HFFc6 (cell line): ENCODE data around the gene C20orf173. TPM values are rescaled to one million over a fixed set of nuclear protein-coding genes. Genes with fewer than 3 reads are reported as not detected.
A peak's percentile ranks its signal among the peaks of the same experiment; 100 is the strongest.

Source experiments
- DNase-seq: peaks from one replicate; pipeline ENCODE4 v3.0.0-alpha.2; 2018
- H3K27ac Mint-ChIP-seq: 2 replicates; pipeline ENCODE4 v1.8.0; 2020; ENCODE audit warnings: mild to moderate bottlenecking, mixed read lengths
- H3K27me3 Mint-ChIP-seq: 2 replicates; pipeline ENCODE4 v1.8.0; 2021; ENCODE audit warnings: mild to moderate bottlenecking, moderate library complexity, mixed read lengths; ENCODE audit not compliant: insufficient read depth
- H3K36me3 Mint-ChIP-seq: 2 replicates; pipeline ENCODE4 v1.8.0; 2021; ENCODE audit warnings: low read depth, mixed read lengths
- H3K4me1 Mint-ChIP-seq: 2 replicates; pipeline ENCODE4 v1.8.0; 2020; ENCODE audit warnings: low read depth, mixed read lengths
- H3K4me3 Mint-ChIP-seq: 2 replicates; pipeline ENCODE4 v1.8.0; 2020; ENCODE audit warnings: mild to moderate bottlenecking, moderate library complexity, mixed read lengths
- H3K9me3 Mint-ChIP-seq: 2 replicates; pipeline ENCODE4 v1.8.0; 2020; ENCODE audit warnings: mild to moderate bottlenecking, mixed read lengths
- total RNA-seq, 6 experiments: library from RNA; stranded (reverse); fragmentation: NEBNext Ultra II Directional; extraction: Animal tissue kit (Norgen Biotek cat#: 25700); gene quantifications; 2 replicates in 1 of 6; 3 replicates in 5 of 6; pipeline ENCODE4 v1.2.3, GENCODE V29; 2021
- TF ChIP-seq, protein P1 (sequence below): fragments of 200-600 bp; sonication (generic); IDR thresholded peaks from 2 replicates; pipeline ENCODE4 v1.5.0; 2021; ENCODE audit warnings: antibody characterized with exemption, mild to moderate bottlenecking

C20orf173 gene
- total RNA-seq, 6 experiments from 2014 or later: not detected

- peaks cover 5% of the 10 kb centered on the region for H3K27me3 Mint-ChIP-seq
- H3K4me1 Mint-ChIP-seq: peaks cover 23% of the 10 kb centered on the region
- H3K27ac Mint-ChIP-seq: peak overlapping the region; percentile 64; the same call in 1 of the 2 replicates
- TF ChIP-seq, protein P1, sequence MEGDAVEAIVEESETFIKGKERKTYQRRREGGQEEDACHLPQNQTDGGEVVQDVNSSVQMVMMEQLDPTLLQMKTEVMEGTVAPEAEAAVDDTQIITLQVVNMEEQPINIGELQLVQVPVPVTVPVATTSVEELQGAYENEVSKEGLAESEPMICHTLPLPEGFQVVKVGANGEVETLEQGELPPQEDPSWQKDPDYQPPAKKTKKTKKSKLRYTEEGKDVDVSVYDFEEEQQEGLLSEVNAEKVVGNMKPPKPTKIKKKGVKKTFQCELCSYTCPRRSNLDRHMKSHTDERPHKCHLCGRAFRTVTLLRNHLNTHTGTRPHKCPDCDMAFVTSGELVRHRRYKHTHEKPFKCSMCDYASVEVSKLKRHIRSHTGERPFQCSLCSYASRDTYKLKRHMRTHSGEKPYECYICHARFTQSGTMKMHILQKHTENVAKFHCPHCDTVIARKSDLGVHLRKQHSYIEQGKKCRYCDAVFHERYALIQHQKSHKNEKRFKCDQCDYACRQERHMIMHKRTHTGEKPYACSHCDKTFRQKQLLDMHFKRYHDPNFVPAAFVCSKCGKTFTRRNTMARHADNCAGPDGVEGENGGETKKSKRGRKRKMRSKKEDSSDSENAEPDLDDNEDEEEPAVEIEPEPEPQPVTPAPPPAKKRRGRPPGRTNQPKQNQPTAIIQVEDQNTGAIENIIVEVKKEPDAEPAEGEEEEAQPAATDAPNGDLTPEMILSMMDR: no peak
- no peak for DNase-seq
- H3K4me3 Mint-ChIP-seq: no peak overlapping the region
- no peaks in the 10 kb centered on the region for H3K9me3 Mint-ChIP-seq
- peaks cover 31% of the 10 kb centered on the region for H3K36me3 Mint-ChIP-seq
These were observed 23.3 kb downstream of the C20orf173 start for GRCh38 chr20:35506179-35506578.

GRCh38 chr20:35504751-35505150, 24.7 kb downstream of the C20orf173 start:
- TF ChIP-seq, protein P1: no peak
- peaks cover 40% of the 10 kb centered on the region for H3K36me3 Mint-ChIP-seq
- no peak overlapping the region for H3K27ac Mint-ChIP-seq
- H3K4me3 Mint-ChIP-seq: no peak overlapping the region
- H3K4me1 Mint-ChIP-seq: peaks cover 23% of the 10 kb centered on the region
- H3K27me3 Mint-ChIP-seq: peaks cover 5% of the 10 kb centered on the region
- no peak for DNase-seq
- H3K9me3 Mint-ChIP-seq: no peaks in the 10 kb centered on the region

GRCh38 chr20:35503841-35504561, 25.5 kb downstream of the C20orf173 start:
- H3K4me1 Mint-ChIP-seq: peaks cover 23% of the 10 kb centered on the region
- H3K36me3 Mint-ChIP-seq: peaks cover 46% of the 10 kb centered on the region
- H3K27ac Mint-ChIP-seq: no peak overlapping the region
- H3K27me3 Mint-ChIP-seq: peaks cover 5% of the 10 kb centered on the region
- no peak overlapping the region for H3K4me3 Mint-ChIP-seq
- no peaks in the 10 kb centered on the region for H3K9me3 Mint-ChIP-seq
- TF ChIP-seq, protein P1: no peak
- DNase-seq: no peak

DNA sequence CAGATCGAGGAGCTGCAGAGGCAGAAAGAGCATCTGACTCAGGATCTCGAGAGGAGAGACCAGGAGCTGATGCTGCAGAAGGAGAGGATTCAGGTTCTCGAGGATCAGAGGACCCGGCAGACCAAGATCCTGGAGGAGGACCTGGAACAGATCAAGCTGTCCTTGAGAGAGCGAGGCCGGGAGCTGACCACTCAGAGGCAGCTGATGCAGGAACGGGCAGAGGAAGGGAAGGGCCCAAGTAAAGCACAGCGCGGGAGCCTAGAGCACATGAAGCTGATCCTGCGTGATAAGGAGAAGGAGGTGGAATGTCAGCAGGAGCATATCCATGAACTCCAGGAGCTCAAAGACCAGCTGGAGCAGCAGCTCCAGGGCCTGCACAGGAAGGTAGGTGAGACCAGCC, 26.2 kb downstream of the C20orf173 start:
- Mint-ChIP-seq H3K27ac (no peak overlapping the region), H3K4me1 (peaks cover 23% of the 10 kb centered on the region), H3K4me3 (no peak overlapping the region), H3K27me3 (peaks cover 5% of the 10 kb centered on the region), H3K9me3 (no peaks in the 10 kb centered on the region), H3K36me3 (peaks cover 46% of the 10 kb centered on the region)
- TF ChIP-seq, protein P1: no peak
- DNase-seq: no peak

GRCh38 chr20:35502352-35502751, 27.1 kb downstream of the C20orf173 start:
- TF ChIP-seq, protein P1: no peak
- Mint-ChIP-seq H3K4me3 (no peak overlapping the region), H3K27me3 (peaks cover 5% of the 10 kb centered on the region), H3K27ac (no peak overlapping the region), H3K36me3 (peaks cover 46% of the 10 kb centered on the region), H3K4me1 (peaks cover 20% of the 10 kb centered on the region), H3K9me3 (no peaks in the 10 kb centered on the region)
- no peak for DNase-seq
